HepG2 (cell line): ENCODE results near the gene MBD3L2.

Source experiments
- CHD2 ChIP-seq: IDR thresholded peaks from 2 replicates; pipeline ENCODE4 v1.6.1; 2011; ENCODE audit warnings: low read depth, low read length, improper control_type of control experiment
- KDM1A ChIP-seq: IDR thresholded peaks from 2 replicates; pipeline ENCODE4 v1.6.1; 2016; ENCODE audit warnings: missing compliant biosample characterization
- SP2 ChIP-seq: sonication (generic); formaldehyde crosslinking; IDR thresholded peaks from 2 replicates; pipeline ENCODE4 v1.5.1; 2020; ENCODE audit warnings: mild to moderate bottlenecking, missing genetic modification reagents
- SUZ12 ChIP-seq: fragments of 150-350 bp; IDR thresholded peaks from 2 replicates; pipeline ENCODE4 v1.6.1; 2014; ENCODE audit warnings: low read depth, low read length
- SYNCRIP ChIP-seq: fragments of 200-400 bp; formaldehyde crosslinking; IDR thresholded peaks from 2 replicates; pipeline ENCODE4 v1.6.1; 2018; ENCODE audit warnings: mild to moderate bottlenecking, low read depth, low read length; ENCODE audit not compliant: insufficient read depth
- TARDBP ChIP-seq: sonication (generic); formaldehyde crosslinking; IDR thresholded peaks from 2 replicates; pipeline ENCODE4 v1.8.0; 2022; ENCODE audit warnings: mild to moderate bottlenecking, missing genetic modification reagents
- ZMAT5 ChIP-seq: sonication (generic); formaldehyde crosslinking; IDR thresholded peaks from 2 replicates; pipeline ENCODE4 v1.5.0; 2020; ENCODE audit warnings: mild to moderate bottlenecking, low read depth, missing genetic modification reagents, borderline replicate concordance
- ZNF274 ChIP-seq: sonication (generic); formaldehyde crosslinking; IDR thresholded peaks from 2 replicates; pipeline ENCODE4 v1.5.1; 2020; ENCODE audit warnings: mild to moderate bottlenecking, missing genetic modification reagents
- ZNF639 ChIP-seq: conservative IDR thresholded peaks from 2 replicates; pipeline ENCODE4 v1.6.1; 2018; ENCODE audit warnings: missing genetic modification reagents
- ZNF883 ChIP-seq: sonication (generic); formaldehyde crosslinking; IDR thresholded peaks from 2 replicates; pipeline ENCODE4 v1.5.1; 2020; ENCODE audit warnings: mild to moderate bottlenecking, missing genetic modification reagents; ENCODE audit errors: not compliant biosample characterization
- TF ChIP-seq, protein P1 (sequence below): sonication (generic); formaldehyde crosslinking; IDR thresholded peaks from 2 replicates; pipeline ENCODE4 v1.5.1; 2020; ENCODE audit warnings: missing genetic modification reagents, mild to moderate bottlenecking, borderline replicate concordance
- TF ChIP-seq, protein P2 (sequence below): IDR thresholded peaks from 2 replicates; pipeline ENCODE4 v1.6.1; 2016; ENCODE audit warnings: low read depth, missing genetic modification reagents, missing compliant biosample characterization

- TF ChIP-seq, protein P1, sequence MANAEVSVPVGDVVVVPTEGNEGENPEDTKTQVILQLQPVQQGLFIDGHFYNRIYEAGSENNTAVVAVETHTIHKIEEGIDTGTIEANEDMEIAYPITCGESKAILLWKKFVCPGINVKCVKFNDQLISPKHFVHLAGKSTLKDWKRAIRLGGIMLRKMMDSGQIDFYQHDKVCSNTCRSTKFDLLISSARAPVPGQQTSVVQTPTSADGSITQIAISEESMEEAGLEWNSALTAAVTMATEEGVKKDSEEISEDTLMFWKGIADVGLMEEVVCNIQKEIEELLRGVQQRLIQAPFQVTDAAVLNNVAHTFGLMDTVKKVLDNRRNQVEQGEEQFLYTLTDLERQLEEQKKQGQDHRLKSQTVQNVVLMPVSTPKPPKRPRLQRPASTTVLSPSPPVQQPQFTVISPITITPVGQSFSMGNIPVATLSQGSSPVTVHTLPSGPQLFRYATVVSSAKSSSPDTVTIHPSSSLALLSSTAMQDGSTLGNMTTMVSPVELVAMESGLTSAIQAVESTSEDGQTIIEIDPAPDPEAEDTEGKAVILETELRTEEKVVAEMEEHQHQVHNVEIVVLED (CRISPR knock-in tag) = no peak
- TF ChIP-seq SUZ12 = no peak
- TF ChIP-seq KDM1A (CRISPR knock-in tag) = no peak
- TF ChIP-seq, protein P2, sequence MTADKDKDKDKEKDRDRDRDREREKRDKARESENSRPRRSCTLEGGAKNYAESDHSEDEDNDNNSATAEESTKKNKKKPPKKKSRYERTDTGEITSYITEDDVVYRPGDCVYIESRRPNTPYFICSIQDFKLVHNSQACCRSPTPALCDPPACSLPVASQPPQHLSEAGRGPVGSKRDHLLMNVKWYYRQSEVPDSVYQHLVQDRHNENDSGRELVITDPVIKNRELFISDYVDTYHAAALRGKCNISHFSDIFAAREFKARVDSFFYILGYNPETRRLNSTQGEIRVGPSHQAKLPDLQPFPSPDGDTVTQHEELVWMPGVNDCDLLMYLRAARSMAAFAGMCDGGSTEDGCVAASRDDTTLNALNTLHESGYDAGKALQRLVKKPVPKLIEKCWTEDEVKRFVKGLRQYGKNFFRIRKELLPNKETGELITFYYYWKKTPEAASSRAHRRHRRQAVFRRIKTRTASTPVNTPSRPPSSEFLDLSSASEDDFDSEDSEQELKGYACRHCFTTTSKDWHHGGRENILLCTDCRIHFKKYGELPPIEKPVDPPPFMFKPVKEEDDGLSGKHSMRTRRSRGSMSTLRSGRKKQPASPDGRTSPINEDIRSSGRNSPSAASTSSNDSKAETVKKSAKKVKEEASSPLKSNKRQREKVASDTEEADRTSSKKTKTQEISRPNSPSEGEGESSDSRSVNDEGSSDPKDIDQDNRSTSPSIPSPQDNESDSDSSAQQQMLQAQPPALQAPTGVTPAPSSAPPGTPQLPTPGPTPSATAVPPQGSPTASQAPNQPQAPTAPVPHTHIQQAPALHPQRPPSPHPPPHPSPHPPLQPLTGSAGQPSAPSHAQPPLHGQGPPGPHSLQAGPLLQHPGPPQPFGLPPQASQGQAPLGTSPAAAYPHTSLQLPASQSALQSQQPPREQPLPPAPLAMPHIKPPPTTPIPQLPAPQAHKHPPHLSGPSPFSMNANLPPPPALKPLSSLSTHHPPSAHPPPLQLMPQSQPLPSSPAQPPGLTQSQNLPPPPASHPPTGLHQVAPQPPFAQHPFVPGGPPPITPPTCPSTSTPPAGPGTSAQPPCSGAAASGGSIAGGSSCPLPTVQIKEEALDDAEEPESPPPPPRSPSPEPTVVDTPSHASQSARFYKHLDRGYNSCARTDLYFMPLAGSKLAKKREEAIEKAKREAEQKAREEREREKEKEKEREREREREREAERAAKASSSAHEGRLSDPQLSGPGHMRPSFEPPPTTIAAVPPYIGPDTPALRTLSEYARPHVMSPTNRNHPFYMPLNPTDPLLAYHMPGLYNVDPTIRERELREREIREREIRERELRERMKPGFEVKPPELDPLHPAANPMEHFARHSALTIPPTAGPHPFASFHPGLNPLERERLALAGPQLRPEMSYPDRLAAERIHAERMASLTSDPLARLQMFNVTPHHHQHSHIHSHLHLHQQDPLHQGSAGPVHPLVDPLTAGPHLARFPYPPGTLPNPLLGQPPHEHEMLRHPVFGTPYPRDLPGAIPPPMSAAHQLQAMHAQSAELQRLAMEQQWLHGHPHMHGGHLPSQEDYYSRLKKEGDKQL = no peak
- no peak for TF ChIP-seq ZNF274
- no peak for TF ChIP-seq SYNCRIP
- no peak for TF ChIP-seq ZNF883
- TF ChIP-seq ZNF639 (CRISPR knock-in tag) = no peak
- no peak for TF ChIP-seq TARDBP (CRISPR knock-in tag)
- TF ChIP-seq SP2 (CRISPR knock-in tag) = no peak
- no peak for TF ChIP-seq CHD2
- no peak for TF ChIP-seq ZMAT5 (CRISPR knock-in tag)
Measured at GRCh38 chr19:7068599-7068998, 19.5 kb downstream of the MBD3L2 start.
